HG02852 (cell line): Measurements from ENCODE around the gene HLA-DQA1.
"Not testable (repeated sequence)": the region's sequence is repeated elsewhere in the genome, so short reads cannot be mapped to it uniquely, and the experiment has no call there.

Source experiments
- ATAC-seq: cut with Tn5 transposase; IDR thresholded peaks from one replicate; pipeline ENCODE4 v1.9.1; 2021; ENCODE audit warnings: mild to moderate bottlenecking, moderate library complexity; ENCODE audit not compliant: unreplicated experiment

HLA-DQA1 gene

GRCh38 chr6:32621372-32621771, 15.8 kb upstream of the HLA-DQA1 start:
- no peak for ATAC-seq

DNA sequence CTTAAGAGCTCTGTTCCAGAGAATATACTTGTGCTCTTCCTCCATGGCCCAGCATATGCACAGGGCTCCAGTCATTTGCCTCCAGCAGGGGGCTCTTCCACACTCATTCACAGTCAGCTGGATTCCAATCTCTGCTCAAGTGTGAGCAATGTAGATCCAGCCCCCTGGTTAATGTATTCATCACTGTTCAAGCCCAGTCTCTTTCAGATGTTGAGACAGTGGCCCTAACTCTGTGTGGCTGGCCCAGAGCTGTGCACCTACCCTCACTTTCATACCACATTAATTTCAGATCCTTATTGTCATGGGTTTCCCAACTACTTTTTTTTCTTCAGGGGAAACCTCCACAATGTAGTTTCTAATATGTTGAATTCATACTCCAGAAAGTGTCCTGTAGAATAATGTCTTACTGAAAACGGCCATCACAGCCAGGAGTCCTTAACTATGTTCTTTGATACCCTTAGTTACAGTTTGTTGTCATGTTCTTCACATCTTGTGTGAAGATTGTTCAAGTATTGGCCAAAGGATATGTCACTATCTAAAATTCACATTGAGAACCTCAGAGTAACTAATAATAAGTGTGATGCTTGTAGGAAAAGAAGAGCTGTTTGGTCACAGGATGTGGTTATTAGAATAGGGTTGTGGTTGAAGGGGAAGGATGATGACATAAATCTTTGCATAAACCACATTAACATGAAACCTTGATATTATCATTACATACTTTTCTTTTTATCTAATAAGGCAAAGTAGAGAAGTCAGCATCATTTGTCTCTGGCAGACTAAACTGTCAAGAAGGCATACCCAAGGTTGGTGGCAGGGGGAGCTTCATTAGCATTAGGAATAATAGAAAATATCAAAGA, 14.4 kb upstream of the HLA-DQA1 start:
- ATAC-seq: peak; percentile 72

- no peak for ATAC-seq
Observed at GRCh38 chr6:32623693-32624092, 13.5 kb upstream of the HLA-DQA1 start.

GRCh38 chr6:32624565-32624964, 12.6 kb upstream of the HLA-DQA1 start:
- no peak for ATAC-seq

GRCh38 chr6:32625137-32625536, 12.1 kb upstream of the HLA-DQA1 start:
- ATAC-seq: no peak

GRCh38 chr6:32627249-32627648, 10.0 kb upstream of the HLA-DQA1 start:
- no peak for ATAC-seq

DNA sequence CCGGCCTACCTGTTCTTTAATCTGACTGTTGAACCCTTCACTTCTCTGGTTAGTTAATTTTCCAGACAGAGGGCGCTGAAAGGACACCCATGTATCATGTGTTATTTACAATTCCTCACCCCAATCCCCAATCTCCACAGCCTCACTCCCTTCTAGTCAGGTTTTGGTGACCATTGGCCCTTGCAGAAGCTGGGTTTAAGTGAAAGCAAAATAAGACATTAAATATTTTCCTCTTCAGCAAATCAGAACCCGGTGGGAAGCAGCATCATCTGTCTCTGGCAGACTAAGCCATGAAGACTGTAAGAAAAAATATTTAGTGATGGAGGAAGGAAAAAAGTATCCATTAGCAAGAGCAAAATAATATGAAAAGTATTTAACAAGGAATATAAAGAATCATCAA, 9.4 kb upstream of the HLA-DQA1 start:
- ATAC-seq: no peak

DNA sequence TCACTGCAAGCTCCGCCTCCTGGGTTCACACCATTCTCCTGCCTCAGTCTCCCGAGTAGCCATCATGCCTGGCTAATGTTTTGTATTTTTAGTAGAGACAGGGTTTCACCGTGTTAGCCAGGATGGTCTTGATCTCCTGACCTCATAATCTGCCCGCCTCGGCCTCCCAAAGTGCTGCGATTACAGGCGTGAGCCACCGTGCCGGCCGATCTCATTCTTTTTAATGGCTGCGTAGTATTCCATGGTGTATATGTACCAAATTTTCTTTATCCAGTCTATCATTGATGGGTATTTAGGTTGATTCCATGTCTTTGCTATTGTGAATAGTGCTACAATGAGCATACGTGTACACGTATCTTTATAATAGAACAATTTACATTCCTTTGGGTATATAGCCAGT, 7.4 kb upstream of the HLA-DQA1 start:
- ATAC-seq: not testable (repeated sequence)

DNA sequence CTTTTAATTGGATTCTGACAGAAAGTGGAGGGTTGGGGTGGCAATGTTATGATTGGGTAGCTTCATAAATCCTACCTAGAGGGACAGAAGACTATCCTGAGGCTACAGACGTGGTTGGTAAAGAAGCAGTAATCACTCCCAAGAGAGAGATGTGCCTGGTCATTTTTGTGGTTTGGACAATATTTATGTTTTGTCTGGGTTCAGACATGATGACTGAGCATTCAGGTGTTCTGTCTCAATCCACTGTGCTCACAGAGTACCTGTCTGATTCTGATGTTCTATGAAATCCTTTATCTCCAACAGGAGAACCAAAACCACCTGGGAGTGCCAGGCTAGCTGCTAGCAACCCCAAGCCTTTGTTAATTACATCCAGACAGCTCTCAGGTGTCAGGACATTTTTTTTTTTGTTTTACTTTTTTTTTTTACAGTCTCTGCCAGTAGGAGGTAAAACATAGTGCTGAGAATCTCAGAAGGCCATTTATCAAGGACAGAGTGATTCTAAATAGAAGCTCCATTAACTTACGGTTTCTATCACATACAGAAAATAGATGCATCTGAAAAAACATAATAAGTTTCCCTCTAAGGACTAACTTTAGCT, 1.6 kb upstream of the HLA-DQA1 start:
- ATAC-seq: no peak

- no peak for ATAC-seq
Observed at GRCh38 chr6:32637883-32638282, 677 bp downstream of the HLA-DQA1 start.

DNA sequence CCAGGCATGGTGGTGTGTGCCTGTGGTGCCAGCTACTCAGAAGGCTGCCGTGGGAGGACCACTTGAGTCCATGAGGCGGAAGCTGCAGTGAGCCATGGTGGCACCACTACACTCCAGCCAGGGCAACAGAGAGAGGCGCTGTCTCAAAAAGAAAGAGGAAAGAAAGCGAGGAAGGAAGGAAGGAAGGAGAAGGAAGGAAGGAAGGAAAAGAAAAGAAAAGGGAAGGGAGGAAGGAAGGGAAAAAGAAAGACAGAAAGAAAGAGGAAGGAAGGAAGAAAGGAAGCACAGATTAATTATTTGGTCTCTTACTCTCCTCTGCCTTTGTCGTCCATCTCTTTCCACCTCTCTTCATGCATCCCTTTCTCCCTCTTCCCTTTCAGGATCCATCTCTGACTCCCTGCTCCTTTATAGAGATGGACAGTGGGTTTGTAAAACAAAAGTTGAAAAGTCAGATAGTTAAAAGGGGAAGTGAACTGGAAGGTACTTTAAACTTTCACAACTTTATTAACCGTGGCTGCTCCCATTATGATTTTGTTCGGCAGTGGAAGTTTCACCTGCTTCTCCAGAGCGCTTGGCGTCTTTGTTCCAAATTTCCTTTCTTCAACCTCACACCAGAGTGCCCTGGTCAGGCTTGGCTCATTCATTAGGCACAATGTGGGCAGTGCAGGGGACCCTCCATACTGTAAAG, 1.5 kb downstream of the HLA-DQA1 start:
- ATAC-seq: no peak

- no peak for ATAC-seq
Observed at GRCh38 chr6:32639440-32640394, 2.5 kb downstream of the HLA-DQA1 start.

DNA sequence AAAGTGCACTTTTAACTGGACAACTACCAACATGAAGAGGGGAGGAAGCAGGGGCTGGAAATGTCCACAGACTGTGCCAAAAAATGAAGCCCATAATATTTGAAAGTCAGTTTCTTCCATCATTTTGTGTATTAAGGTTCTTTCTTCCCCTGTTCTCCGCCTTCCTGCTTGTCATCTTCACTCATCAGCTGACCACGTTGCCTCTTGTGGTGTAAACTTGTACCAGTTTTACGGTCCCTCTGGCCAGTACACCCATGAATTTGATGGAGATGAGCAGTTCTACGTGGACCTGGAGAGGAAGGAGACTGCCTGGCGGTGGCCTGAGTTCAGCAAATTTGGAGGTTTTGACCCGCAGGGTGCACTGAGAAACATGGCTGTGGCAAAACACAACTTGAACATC, 3.9 kb downstream of the HLA-DQA1 start:
- ATAC-seq: no peak

DNA sequence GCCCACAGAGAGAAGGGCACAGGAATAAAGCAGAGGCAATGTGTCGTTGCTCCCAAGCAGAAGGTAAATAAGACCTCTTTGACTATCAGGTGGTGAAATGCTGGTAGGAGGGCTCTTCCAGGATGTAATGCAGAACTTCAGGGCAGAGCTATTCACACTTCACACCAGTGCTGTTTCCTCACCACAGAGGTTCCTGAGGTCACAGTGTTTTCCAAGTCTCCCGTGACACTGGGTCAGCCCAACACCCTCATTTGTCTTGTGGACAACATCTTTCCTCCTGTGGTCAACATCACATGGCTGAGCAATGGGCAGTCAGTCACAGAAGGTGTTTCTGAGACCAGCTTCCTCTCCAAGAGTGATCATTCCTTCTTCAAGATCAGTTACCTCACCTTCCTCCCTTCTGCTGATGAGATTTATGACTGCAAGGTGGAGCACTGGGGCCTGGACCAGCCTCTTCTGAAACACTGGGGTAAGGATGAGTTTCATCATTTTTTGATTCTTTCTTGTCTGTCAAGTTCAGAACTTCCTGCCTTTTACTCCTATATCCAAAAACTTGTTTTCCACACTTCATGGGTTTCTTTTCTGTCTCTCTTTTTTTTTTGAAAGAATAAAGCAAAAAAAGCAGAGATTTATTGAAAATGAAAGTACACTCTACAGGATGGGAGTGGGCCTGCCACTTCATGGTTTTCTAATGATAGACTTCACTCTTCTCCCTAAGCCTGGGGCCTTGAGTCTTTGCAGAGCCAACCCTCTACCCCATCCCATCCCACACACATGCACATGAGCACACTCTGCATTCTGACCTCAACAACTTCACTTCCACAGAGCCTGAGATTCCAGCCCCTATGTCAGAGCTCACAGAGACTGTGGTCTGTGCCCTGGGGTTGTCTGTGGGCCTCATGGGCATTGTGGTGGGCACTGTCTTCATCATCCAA, 4.8 kb downstream of the HLA-DQA1 start:
- not testable (repeated sequence) for ATAC-seq

DNA sequence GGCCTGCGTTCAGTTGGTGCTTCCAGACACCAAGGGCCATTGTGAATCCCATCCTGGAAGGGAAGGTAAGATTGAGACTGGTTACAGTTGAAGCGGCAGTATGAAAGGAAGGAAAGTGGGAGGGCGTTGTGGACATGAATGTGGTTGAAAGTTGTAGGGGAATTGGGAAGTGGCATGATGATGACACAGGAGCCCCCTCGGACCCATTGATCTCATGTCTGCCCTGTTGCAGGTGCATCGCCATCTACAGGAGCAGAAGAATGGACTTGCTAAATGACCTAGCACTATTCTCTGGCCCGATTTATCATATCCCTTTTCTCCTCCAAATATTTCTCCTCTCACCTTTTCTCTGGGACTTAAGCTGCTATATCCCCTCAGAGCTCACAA, 5.5 kb downstream of the HLA-DQA1 start:
- ATAC-seq: no peak

- no peak for ATAC-seq
Observed at GRCh38 chr6:32643904-32644303, 6.7 kb downstream of the HLA-DQA1 start.

GRCh38 chr6:32645047-32645703, 8.0 kb downstream of the HLA-DQA1 start:
- ATAC-seq: no peak

DNA sequence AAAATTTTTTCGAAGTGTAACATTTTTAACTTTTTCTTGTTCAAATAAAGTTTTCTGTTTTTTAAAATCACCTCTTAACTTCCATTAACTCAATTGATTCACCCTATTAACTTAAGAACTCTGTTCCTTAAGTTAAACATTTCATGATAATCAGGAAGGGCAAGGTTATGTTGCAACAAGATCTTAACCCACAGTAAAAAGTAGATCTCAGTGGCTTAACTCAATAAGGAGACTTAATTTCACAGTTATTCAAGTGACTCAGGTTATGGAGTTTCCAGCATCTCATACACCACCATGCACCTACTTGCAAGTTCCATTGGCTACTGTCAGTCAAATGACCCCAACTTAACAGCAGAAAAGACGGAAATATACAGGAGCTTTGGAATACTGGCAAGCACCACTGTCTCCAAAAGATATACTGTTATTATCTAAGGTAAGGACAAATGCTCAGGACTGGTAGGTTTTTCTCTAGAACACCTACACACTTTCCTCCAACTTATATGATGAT, 18.1 kb downstream of the HLA-DQA1 start:
- no peak for ATAC-seq

DNA sequence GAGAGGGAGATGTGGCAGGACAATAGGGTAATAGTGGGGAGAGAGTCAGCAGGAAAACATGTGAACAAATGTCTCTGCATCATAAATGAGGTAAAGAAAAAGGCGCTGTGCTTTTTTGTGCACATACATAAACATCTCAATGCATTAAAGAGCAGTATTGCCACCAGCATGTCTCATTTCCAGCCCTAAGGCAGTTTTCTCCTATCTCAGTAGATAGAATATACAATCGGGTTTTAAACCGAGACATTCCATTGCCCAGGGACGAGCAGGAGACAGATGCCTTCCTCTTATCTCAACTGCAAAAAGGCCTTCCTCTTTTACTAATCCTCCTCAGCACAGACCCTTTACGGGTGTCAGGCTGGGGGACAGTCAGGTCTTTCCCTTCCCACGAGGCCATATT, 20.1 kb downstream of the HLA-DQA1 start:
- ATAC-seq: not testable (repeated sequence)
